NCI-H128 (cell line): Measurements from ENCODE around the gene SLC25A1.

Experiments
- DNase-seq: peaks from one replicate; lab custom pipeline; 2025; ENCODE audit not compliant: unreplicated experiment; lab: John Stamatoyannopoulos, UW

SLC25A1 gene

GRCh38 chr22:19181786-19182471 is 3.4 kb upstream of the SLC25A1 start:
- no peak for DNase-seq

GRCh38 chr22:19180740-19181410 is 2.3 kb upstream of the SLC25A1 start:
- no peak for DNase-seq

- no peak for DNase-seq
Measured at GRCh38 chr22:19180234-19180633, 1.7 kb upstream of the SLC25A1 start.

GRCh38 chr22:19179497-19180048 is 1.0 kb upstream of the SLC25A1 start:
- DNase-seq: no peak

- peak; percentile 13 for DNase-seq
Measured at GRCh38 chr22:19178065-19178656, 375 bp downstream of the SLC25A1 start.

GRCh38 chr22:19177164-19178064 is 1.1 kb downstream of the SLC25A1 start:
- no peak for DNase-seq

- DNase-seq: no peak
Measured at GRCh38 chr22:19176732-19177131, 1.8 kb downstream of the SLC25A1 start.

- no peak for DNase-seq
Measured at GRCh38 chr22:19176175-19176643, 2.3 kb downstream of the SLC25A1 start.

- DNase-seq: no peak
Measured at GRCh38 chr22:19175602-19176174, 2.8 kb downstream of the SLC25A1 start.

- no peak for DNase-seq
Measured at GRCh38 chr22:19175026-19175601, 3.4 kb downstream of the SLC25A1 start.

GRCh38 chr22:19174106-19175025 is 4.2 kb downstream of the SLC25A1 start:
- no peak for DNase-seq

GRCh38 chr22:19173047-19174035 is 5.2 kb downstream of the SLC25A1 start:
- DNase-seq: no peak

- DNase-seq: no peak
Measured at GRCh38 chr22:19172213-19173046, 6.1 kb downstream of the SLC25A1 start.

GRCh38 chr22:19169947-19170318 is 8.6 kb downstream of the SLC25A1 start:
- DNase-seq: no peak

- DNase-seq: no peak
Measured at GRCh38 chr22:19169002-19169946, 9.3 kb downstream of the SLC25A1 start.
